ENCODE data around the gene ATG9B. TPM values are rescaled to one million over a fixed set of nuclear protein-coding genes. Genes with fewer than 3 reads are reported as not detected.

ATG9B gene
- polyA plus RNA-seq, 2 of the 4 experiments (the other 2 are of a cell fraction), result 0.06 to 0.23 TPM

DNA sequence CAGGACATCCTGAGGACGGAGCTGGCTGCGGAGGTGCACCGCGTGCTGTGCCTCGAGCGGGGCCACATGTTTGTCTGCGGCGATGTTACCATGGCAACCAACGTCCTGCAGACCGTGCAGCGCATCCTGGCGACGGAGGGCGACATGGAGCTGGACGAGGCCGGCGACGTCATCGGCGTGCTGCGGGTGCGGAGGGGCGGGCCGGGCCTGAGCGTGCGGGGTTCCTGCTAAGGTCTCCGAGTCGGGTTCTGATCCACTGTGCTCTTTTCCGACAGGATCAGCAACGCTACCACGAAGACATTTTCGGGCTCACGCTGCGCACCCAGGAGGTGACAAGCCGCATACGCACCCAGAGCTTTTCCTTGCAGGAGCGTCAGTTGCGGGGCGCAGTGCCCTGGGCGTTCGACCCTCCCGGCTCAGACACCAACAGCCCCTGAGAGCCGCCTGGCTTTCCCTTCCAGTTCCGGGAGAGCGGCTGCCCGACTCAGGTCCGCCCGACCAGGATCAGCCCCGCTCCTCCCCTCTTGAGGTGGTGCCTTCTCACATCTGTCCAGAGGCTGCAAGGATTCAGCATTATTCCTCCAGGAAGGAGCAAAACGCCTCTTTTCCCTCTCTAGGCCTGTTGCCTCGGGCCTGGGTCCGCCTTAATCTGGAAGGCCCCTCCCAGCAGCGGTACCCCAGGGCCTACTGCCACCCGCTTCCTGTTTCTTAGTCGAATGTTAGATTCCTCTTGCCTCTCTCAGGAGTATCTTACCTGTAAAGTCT is 10.4 kb downstream of the ATG9B start:
- TF ChIP-seq ESRRA (IDR thresholded peaks at IDR 0.05; ENCODE audit: borderline replicate concordance, low read length) (no peak), NPAS2 (CRISPR knock-in tag; IDR thresholded peaks at IDR 0.05; ENCODE audit: borderline replicate concordance) (no peak), HOXB5 (CRISPR knock-in tag; IDR thresholded peaks at IDR 0.05) (no peak), JUNB (IDR thresholded peaks at IDR 0.05) (no peak), RARB (CRISPR knock-in tag; IDR thresholded peaks at IDR 0.05) (no peak), FOXS1 (CRISPR knock-in tag; IDR thresholded peaks at IDR 0.05) (no peak), TFCP2L1 (CRISPR knock-in tag; IDR thresholded peaks at IDR 0.05) (no peak), HOXA7 (CRISPR knock-in tag; IDR thresholded peaks at IDR 0.05) (no peak), ZFP36 (IDR thresholded peaks at IDR 0.05; ENCODE audit: borderline replicate concordance, partially characterized antibody) (no peak), RFX5 (IDR thresholded peaks at IDR 0.05) (no peak), POLR2AphosphoS2 (conservative IDR thresholded peaks at IDR 0.05; ENCODE audit: low read length) (no peak), HDAC2 (IDR thresholded peaks at IDR 0.05) (no peak), HEYL (CRISPR knock-in tag; IDR thresholded peaks at IDR 0.05) (no peak), POLR2A (IDR thresholded peaks at IDR 0.05; ENCODE audit: low read length) (no peak), ZSCAN20 (CRISPR knock-in tag; IDR thresholded peaks at IDR 0.05) (no peak), GATA3 (IDR thresholded peaks at IDR 0.05; ENCODE audit: borderline replicate concordance) (no peak)
- TF ChIP-seq, protein P1, sequence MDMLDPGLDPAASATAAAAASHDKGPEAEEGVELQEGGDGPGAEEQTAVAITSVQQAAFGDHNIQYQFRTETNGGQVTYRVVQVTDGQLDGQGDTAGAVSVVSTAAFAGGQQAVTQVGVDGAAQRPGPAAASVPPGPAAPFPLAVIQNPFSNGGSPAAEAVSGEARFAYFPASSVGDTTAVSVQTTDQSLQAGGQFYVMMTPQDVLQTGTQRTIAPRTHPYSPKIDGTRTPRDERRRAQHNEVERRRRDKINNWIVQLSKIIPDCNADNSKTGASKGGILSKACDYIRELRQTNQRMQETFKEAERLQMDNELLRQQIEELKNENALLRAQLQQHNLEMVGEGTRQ (IDR thresholded peaks at IDR 0.05), result no peak
- peaks cover 29% of the 10 kb centered on the region; the same call in 2 of the 3 replicates for H3K4me1 ChIP-seq
- FAIRE-seq (no peak), DNase-seq (ENCODE audit: low read depth in 1 of 2, low spot score in 1 of 2) (no peak), ATAC-seq (no peak)
- H3K4me3 ChIP-seq, result no peak overlapping the region
- no peaks in the 10 kb centered on the region for H3K9me3 ChIP-seq
- CTCF ChIA-PET, result interaction anchor here (0.6 to 1.9 kb wide), 9 partner anchors 10 to 726 kb away, joined by 3 to 10 read pairs (median 4); partner anchors contain the start of genes ATG9B and NOS3
- POLR2A ChIA-PET, result interaction anchor here (0.6 kb wide), 1 partner anchor 96 kb away, joined by 5 read pairs; no protein-coding TSS in a partner anchor
- WGBS (ENCODE audit: missing lambda C conversion rate), result 88% methylated on average over 40 of the region's 55 CpGs
- H3K4me2 ChIP-seq, result no peak overlapping the region
- no peak overlapping the region for H3K27ac ChIP-seq

DNA sequence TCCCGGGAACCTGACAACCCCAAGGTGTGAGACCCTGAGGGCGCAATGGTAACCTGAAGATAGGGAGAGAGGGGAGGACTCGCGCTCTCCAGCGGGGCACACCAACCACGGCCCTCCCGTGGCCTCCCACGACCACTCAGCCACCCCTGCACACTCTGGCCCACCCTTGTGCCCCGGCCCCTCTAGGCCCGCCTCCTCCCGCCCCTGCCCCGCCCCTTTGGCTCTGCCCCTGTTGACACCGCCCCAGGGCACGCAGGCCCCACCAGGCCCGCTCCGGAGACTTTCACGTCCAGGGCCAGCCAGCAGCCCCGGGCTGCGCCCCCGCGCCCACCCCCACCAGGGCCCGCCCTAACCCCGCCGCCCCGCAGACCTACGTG is 10.9 kb downstream of the ATG9B start:
- DNase-seq (ENCODE audit: low read depth in 1 of 2, low spot score in 1 of 2), result no peak
- Histone ChIP-seq H3K9me3 (no peaks in the 10 kb centered on the region), H3K27ac (no peak overlapping the region), H3K4me2 (no peak overlapping the region), H3K4me1 (peaks cover 24% of the 10 kb centered on the region; the same call in 2 of the 3 replicates), H3K4me3 (no peak overlapping the region)
- ChIA-PET CTCF (interaction anchor here (1.0 to 2.3 kb wide), 9 partner anchors 9 to 107 kb away, joined by 3 to 12 read pairs (median 5); partner anchors contain the start of gene ATG9B), POLR2A (no interaction called here)
- no peak for TF ChIP-seq ZC3H11A (IDR thresholded peaks at IDR 0.05)
- TF ChIP-seq CBX8 (IDR thresholded peaks at IDR 0.05), result no peak
- no peak for TF ChIP-seq EHF (CRISPR knock-in tag; IDR thresholded peaks at IDR 0.05)
- TF ChIP-seq NFE2L2 (conservative IDR thresholded peaks at IDR 0.05; ENCODE audit: low read length), result no peak
- TF ChIP-seq MAZ (IDR thresholded peaks at IDR 0.05; ENCODE audit: borderline replicate concordance, low read depth, low read length), result no peak
- no peak for TF ChIP-seq PHF8 (IDR thresholded peaks at IDR 0.05; ENCODE audit: borderline replicate concordance, low read depth)
- TF ChIP-seq RAD21 (conservative IDR thresholded peaks at IDR 0.05 in 1 of 2, IDR thresholded peaks at IDR 0.05 in 1 of 2), result no peak
- no peak for TF ChIP-seq HOXB5 (CRISPR knock-in tag; IDR thresholded peaks at IDR 0.05)
- TF ChIP-seq, protein P1 (IDR thresholded peaks at IDR 0.05), result no peak
- TF ChIP-seq, protein P2, sequence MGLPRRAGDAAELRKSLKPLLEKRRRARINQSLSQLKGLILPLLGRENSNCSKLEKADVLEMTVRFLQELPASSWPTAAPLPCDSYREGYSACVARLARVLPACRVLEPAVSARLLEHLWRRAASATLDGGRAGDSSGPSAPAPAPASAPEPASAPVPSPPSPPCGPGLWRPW (IDR thresholded peaks at IDR 0.05), result no peak
- no peak for TF ChIP-seq CHD4 (IDR thresholded peaks at IDR 0.05; ENCODE audit: borderline replicate concordance)
- TF ChIP-seq, protein P3, sequence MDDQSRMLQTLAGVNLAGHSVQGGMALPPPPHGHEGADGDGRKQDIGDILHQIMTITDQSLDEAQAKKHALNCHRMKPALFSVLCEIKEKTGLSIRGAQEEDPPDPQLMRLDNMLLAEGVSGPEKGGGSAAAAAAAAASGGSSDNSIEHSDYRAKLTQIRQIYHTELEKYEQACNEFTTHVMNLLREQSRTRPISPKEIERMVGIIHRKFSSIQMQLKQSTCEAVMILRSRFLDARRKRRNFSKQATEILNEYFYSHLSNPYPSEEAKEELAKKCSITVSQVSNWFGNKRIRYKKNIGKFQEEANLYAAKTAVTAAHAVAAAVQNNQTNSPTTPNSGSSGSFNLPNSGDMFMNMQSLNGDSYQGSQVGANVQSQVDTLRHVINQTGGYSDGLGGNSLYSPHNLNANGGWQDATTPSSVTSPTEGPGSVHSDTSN (IDR thresholded peaks at IDR 0.05), result no peak
- TF ChIP-seq GATA3 (IDR thresholded peaks at IDR 0.05; ENCODE audit: borderline replicate concordance), result no peak
- TF ChIP-seq, protein P4, sequence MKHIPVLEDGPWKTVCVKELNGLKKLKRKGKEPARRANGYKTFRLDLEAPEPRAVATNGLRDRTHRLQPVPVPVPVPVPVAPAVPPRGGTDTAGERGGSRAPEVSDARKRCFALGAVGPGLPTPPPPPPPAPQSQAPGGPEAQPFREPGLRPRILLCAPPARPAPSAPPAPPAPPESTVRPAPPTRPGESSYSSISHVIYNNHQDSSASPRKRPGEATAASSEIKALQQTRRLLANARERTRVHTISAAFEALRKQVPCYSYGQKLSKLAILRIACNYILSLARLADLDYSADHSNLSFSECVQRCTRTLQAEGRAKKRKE (CRISPR knock-in tag; IDR thresholded peaks at IDR 0.05; ENCODE audit: low read depth), result no peak
- TF ChIP-seq NPAS2 (CRISPR knock-in tag; IDR thresholded peaks at IDR 0.05; ENCODE audit: borderline replicate concordance), result no peak
- no peak for FAIRE-seq
- WGBS (ENCODE audit: missing lambda C conversion rate), result 63% methylated on average over 8 of the region's 26 CpGs
- no peak for ATAC-seq

Data from A549 (cell line).